Duodenal mucosa (tissue), 2 donors: ENCODE measurements around the gene EPB41L5.
"Not testable (repeated sequence)": the region's sequence is repeated elsewhere in the genome, so short reads cannot be mapped to it uniquely, and the experiment has no call there.

ENCODE experiments used
- H3K27ac ChIP-seq: one replicate; pipeline ENCODE4 v1.7.0; 2013; ENCODE audit warnings: low read depth, low read length
- H3K27me3 ChIP-seq, 2 donors: one replicate each; pipeline ENCODE4 v1.7.0; 2013; ENCODE audit warnings: low read length in 2 of 2, control low read depth in 1 of 2; ENCODE audit not compliant: insufficient read depth in 2 of 2, control insufficient read depth in 1 of 2
- H3K36me3 ChIP-seq, 2 donors: one replicate each; pipeline ENCODE4 v1.7.0; 2013; ENCODE audit warnings: low read length in 2 of 2, control low read depth in 1 of 2; ENCODE audit not compliant: insufficient read depth in 2 of 2, control insufficient read depth in 1 of 2
- H3K4me1 ChIP-seq, 2 donors: one replicate each; pipeline ENCODE4 v1.7.0; 2013; ENCODE audit warnings: low read length in 2 of 2, control low read depth in 1 of 2; ENCODE audit not compliant: insufficient read depth in 2 of 2, control insufficient read depth in 1 of 2
- H3K4me3 ChIP-seq, 2 donors: one replicate each; pipeline ENCODE4 v1.7.0; 2013; ENCODE audit warnings: low read length in 2 of 2, low read depth in 1 of 2
- H3K9ac ChIP-seq, 2 donors: one replicate each; pipeline ENCODE4 v1.7.0; 2013; ENCODE audit warnings: low read length in 2 of 2, low read depth in 1 of 2
- H3K9me3 ChIP-seq, 2 donors: one replicate each; pipeline ENCODE4 v1.7.0; 2013; ENCODE audit warnings: low read length in 2 of 2, control low read depth in 1 of 2; ENCODE audit not compliant: control insufficient read depth in 1 of 2

The EPB41L5 gene

DNA sequence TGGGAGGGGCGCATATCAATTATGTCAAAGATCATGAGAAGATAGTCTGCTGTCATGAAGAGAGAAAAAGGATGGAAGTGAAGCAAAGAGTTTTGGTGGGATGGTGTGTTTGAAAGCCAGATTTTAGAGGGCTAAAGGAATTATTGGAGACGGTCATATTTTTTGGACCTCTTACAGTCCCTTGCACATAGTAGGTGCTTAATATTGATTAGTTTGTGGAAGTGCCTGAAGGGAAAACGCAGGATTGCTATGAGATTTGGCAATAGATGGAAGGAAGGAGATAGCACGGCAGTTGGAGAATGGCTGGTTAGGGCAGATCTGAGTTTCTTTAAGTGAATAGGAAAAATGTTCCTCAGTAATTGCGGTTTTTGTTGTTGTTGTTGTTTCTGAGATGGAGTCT is 15.9 kb downstream of the EPB41L5 start:
- H3K27ac ChIP-seq = no peak overlapping the region
- no peaks in the 10 kb centered on the region for H3K36me3 ChIP-seq
- H3K4me3 ChIP-seq = no peak overlapping the region
- H3K9me3 ChIP-seq = no peaks in the 10 kb centered on the region
- no peaks in the 10 kb centered on the region for H3K4me1 ChIP-seq
- no peak overlapping the region for H3K9ac ChIP-seq
- no peaks in the 10 kb centered on the region for H3K27me3 ChIP-seq

DNA sequence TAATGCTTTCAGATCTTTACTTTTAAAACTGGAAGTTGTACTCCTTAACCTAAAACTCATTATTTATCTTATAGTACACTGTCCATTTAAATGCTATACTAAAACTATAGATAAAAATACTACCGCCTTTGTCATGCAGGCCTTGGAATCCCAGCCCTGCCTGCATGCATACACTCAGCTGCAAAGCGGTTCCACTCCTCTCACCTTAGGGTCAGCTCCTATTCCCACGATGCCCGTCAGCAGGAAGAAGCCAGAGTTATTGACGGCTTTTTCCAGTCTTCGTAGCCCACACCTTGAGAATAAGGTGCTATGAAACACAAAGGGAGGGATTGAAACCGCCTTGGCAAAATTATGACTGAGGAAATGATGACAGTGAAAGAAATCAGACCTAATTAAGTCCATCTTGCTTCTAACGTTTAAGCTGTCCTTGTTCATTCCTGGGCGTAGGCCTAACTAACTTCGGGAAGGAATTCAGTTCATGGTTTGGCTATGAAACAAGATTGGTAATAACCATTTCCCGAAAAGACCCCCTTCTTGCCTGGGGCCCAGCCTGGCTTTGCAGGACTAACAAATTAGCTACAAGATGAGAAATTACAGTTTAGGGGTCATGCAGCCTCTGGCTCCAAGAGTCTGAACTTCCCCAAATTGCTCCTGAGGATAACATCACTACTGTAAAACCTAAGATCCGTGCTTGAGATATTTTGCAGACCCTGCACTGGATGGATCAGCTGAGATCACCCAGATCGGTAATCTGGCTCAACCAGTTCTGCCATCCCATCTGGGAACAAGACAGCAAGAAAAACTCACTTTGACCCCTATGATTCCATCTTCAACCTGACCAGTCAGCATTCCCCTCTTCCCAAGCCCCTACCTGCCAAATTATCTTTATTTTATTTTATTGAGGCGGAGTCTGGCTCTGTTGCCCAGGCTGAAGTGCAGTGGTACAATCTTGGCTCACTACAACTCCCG is 17.1 kb downstream of the EPB41L5 start:
- H3K9me3 ChIP-seq = no peaks in the 10 kb centered on the region
- no peak overlapping the region for H3K4me3 ChIP-seq
- no peaks in the 10 kb centered on the region for H3K4me1 ChIP-seq
- no peaks in the 10 kb centered on the region for H3K27me3 ChIP-seq
- no peak overlapping the region for H3K27ac ChIP-seq
- H3K9ac ChIP-seq = no peak overlapping the region
- H3K36me3 ChIP-seq = no peaks in the 10 kb centered on the region

GRCh38 chr2:120032297-120032696 is 19.4 kb downstream of the EPB41L5 start:
- H3K27me3 ChIP-seq = no peaks in the 10 kb centered on the region
- no peaks in the 10 kb centered on the region for H3K9me3 ChIP-seq
- no peak overlapping the region for H3K27ac ChIP-seq
- H3K4me3 ChIP-seq = no peak overlapping the region
- no peaks in the 10 kb centered on the region for H3K36me3 ChIP-seq
- no peaks in the 10 kb centered on the region for H3K4me1 ChIP-seq
- H3K9ac ChIP-seq = no peak overlapping the region

DNA sequence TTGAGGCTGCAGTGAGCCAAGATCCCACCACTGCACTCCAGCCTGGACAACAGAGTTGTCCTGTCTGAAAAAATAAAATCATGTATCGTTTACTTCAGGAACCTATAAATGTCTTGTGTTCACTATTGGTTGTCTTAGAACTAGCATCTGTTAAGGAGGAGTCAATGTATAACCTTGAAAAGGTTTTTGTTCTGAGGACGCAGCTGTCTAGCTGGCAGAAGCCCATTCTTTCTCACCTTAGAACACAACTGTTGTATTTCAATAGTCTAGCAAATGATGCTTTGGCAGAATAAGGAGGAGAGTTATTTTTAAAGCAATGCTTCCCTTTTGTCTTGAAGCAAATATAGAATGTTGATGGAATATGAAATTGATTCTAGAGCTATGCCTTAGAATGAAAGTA is 21.1 kb downstream of the EPB41L5 start:
- Histone ChIP-seq H3K9ac (no peak overlapping the region), H3K36me3 (no peaks in the 10 kb centered on the region), H3K27me3 (no peaks in the 10 kb centered on the region), H3K4me1 (no peaks in the 10 kb centered on the region), H3K9me3 (no peaks in the 10 kb centered on the region), H3K27ac (no peak overlapping the region), H3K4me3 (no peak overlapping the region)

DNA sequence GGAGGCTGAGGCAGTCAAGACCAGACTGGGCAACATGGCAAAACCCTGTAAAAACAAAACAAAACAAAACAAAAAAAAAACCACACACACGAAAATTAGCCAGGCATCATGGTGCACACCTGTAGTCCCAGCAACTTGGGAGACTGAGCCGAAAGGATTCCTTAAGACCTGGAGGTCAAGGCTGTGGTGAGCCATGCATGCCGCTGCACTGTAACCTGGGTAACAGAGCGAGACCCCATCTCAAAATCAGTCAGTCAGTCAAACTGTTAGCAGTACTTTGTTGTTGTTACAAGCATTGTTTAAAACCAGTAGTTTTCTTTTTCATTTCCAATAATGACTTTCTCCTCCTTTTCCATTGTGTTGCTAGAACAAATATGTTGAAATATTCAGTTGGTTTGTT is 21.7 kb downstream of the EPB41L5 start:
- Histone ChIP-seq H3K27me3 (no peaks in the 10 kb centered on the region), H3K4me1 (no peaks in the 10 kb centered on the region), H3K9ac (no peak overlapping the region), H3K9me3 (no peaks in the 10 kb centered on the region), H3K36me3 (no peaks in the 10 kb centered on the region), H3K4me3 (no peak overlapping the region), H3K27ac (no peak overlapping the region)

- Histone ChIP-seq H3K4me3 (no peak overlapping the region), H3K9ac (no peak overlapping the region), H3K9me3 (no peaks in the 10 kb centered on the region), H3K27ac (no peak overlapping the region), H3K36me3 (no peaks in the 10 kb centered on the region), H3K4me1 (no peaks in the 10 kb centered on the region), H3K27me3 (no peaks in the 10 kb centered on the region)
Measured at GRCh38 chr2:120036145-120036544, 23.3 kb downstream of the EPB41L5 start.

DNA sequence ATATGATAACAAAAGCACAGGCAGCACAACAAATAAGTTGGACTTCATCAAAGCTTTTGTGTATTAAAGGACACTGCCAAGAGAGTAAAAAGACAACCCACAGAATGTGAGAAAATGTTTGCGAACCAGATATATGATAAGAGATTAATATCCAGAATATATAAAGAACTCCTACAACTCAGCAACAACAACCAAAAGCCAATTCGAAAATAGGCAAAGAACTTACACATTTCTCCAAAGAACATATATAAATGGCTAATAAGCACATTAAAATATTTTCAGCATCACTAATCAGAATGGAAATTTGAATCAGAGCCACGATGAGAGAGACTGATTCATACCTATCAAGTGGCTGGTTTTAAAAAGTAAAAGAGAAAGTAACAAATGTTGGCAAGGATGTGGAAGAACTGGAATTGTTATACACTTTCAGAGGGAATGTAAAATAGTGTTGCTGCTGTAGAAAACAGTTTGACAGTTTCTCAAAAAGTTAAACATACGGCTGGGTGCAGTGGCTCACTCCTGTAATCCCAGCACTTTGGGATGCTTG is 25.2 kb downstream of the EPB41L5 start:
- H3K4me3 ChIP-seq = no peak overlapping the region
- H3K9ac ChIP-seq = no peak overlapping the region
- no peaks in the 10 kb centered on the region for H3K4me1 ChIP-seq
- no peak overlapping the region for H3K27ac ChIP-seq
- H3K27me3 ChIP-seq = no peaks in the 10 kb centered on the region
- no peaks in the 10 kb centered on the region for H3K36me3 ChIP-seq
- no peaks in the 10 kb centered on the region for H3K9me3 ChIP-seq

- no peak overlapping the region for H3K4me3 ChIP-seq
- no peak overlapping the region for H3K27ac ChIP-seq
- H3K4me1 ChIP-seq = no peaks in the 10 kb centered on the region
- H3K9me3 ChIP-seq = peaks cover 3 to 4% of the 10 kb centered on the region in 2 donors
- H3K27me3 ChIP-seq = no peaks in the 10 kb centered on the region
- H3K36me3 ChIP-seq = peaks cover 0 to 9% of the 10 kb centered on the region in 2 donors
- no peak overlapping the region for H3K9ac ChIP-seq
Measured at GRCh38 chr2:120042359-120042758, 29.5 kb downstream of the EPB41L5 start.

- no peak overlapping the region for H3K27ac ChIP-seq
Measured at GRCh38 chr2:120044336-120044735, 31.5 kb downstream of the EPB41L5 start.

GRCh38 chr2:120045775-120046174 is 32.9 kb downstream of the EPB41L5 start:
- not testable (repeated sequence) for H3K36me3 ChIP-seq, H3K9ac ChIP-seq, H3K9me3 ChIP-seq, H3K4me3 ChIP-seq, H3K27me3 ChIP-seq, H3K27ac ChIP-seq, H3K4me1 ChIP-seq

More at GRCh38 chr2:120044336-120044735, 31.5 kb downstream of the EPB41L5 start:
- Histone ChIP-seq H3K9me3 (peaks cover 3 to 4% of the 10 kb centered on the region in 2 donors), H3K27me3 (no peaks in the 10 kb centered on the region), H3K9ac (no peak overlapping the region), H3K4me3 (no peak overlapping the region), H3K36me3 (peaks cover 0 to 9% of the 10 kb centered on the region in 2 donors), H3K4me1 (no peaks in the 10 kb centered on the region)
